GM21528 (cell line): ENCODE results near the gene WHRN.

Source experiments
- ATAC-seq: cut with Tn5 transposase; IDR thresholded peaks from one replicate; pipeline ENCODE4 v1.9.1; 2021; ENCODE audit warnings: mild to moderate bottlenecking, moderate library complexity; ENCODE audit not compliant: unreplicated experiment, low FRiP score

The WHRN gene

GRCh38 chr9:114427644-114428043, 77.6 kb downstream of the WHRN start:
- no peak for ATAC-seq

DNA sequence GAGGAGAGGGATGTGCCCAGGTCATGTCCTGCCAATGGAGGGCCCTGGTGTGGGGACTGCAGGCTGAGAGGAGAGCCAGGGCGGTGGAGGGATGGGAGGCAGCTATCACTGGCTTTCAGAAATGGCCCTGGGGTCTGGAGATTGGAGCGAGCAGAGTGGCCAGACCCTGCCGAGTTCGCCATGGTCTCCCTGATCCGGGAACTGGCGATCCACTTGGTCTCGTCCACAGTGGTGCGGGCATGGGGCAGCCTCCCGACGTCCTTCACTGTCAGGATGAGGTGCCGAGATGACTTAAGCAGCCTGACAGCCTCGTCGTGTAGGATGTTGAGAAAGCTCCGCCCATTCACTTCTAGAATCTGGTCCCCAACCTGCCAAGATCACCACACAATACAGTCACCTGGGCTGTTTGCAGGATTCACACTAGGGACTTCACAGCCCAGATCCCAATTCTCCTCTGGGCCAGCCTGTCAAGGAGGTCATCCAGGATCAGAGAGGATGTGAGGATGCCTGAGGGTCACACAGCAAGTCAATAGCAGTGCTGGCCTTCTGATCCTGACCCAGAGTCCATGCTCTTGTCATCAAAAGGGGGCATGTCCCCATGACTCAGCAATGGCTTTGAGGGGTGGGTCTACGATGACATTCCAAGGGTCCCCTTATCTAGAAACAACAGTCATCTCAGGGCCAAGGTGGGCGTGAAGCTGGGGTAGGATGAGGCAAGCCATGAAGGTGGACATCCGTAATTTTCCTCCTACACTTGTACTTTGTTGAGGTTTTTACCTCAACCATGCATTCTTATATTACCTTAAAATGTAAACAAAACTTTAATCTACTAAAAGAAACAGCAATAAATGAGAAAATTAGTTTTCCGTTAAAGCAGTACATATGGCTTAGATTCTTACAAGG, 79.0 kb downstream of the WHRN start:
- no peak for ATAC-seq

GRCh38 chr9:114425126-114425525, 80.1 kb downstream of the WHRN start:
- ATAC-seq = no peak

DNA sequence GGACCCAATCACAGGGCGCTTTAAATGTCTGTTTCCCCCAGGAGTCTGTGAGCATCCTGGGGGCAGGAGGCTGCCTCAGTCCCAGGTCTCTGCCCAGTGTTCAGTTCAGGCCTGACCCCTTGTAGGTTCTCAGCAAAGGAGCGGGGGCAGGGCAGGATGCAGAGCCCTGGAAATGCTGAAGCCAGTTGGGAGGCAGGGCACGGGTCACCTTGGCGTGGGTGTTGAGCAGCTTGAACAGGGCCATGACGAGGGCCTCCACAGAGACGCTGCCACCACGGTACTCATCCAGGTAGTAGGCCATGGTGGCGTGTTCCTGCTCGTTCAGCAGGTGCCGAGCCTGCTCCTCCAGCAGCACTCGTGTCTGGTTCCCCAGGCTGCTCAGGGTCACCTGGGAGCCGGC, 81.1 kb downstream of the WHRN start:
- ATAC-seq = no peak

GRCh38 chr9:114423181-114423580, 82.1 kb downstream of the WHRN start:
- no peak for ATAC-seq

DNA sequence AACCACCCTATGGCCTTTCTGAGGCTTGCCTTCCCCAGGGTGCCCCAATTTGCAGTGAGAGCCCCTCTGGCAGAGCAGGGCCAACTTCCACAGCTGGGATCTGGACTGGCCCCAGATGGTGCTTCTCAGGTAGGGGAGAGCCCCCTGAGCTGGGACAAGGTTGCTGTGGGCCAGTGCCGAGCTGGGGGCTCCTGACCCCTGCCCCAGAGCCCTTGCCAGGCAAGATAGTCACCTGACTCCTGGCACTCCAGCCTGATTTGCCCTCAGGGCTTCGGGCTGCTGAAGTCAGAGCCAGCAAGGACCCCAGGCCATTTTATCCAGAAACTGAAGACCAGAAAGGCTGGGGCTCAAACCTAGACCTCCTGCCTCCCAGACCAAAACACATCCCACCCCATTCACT, 84.1 kb downstream of the WHRN start:
- ATAC-seq = no peak

DNA sequence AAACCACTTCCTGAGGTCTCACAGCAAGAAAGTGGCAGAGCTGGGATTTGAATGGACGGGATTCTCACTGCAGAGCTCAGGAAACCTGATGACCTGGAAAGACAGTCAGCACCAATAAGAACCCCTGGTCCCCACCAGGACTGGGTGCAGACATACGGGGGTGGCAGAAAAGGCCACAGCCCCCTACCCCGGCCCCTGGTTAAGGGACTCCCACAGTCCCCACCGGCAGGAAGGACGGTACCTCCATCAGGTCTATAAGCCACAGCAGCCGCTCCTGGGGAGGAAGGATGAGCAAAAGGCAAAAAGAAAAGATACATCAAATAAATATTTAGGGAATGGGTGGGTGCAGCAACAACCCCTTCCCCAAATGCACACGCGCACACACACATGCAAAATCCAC, 85.5 kb downstream of the WHRN start:
- ATAC-seq = no peak

GRCh38 chr9:114418053-114418452, 87.2 kb downstream of the WHRN start:
- no peak for ATAC-seq

DNA sequence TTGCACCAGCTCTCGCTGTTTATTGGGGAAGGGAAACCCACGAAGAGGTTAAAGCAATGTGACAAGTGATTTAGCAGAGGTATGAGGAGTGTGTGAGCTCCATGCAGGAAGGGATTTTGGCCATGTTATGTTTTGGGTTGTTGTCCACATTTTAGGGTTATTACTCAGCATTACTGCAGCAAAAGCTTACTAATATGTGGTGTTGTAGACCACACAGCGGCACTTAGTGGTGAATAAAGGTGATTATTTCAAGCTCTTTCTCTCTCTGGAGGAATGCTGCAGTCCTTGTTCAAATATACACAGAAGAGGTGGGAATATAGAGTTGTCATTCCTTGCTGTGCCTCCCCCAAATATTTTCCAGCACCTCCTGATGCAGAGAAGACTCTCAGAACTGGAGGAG, 87.8 kb downstream of the WHRN start:
- ATAC-seq = no peak

DNA sequence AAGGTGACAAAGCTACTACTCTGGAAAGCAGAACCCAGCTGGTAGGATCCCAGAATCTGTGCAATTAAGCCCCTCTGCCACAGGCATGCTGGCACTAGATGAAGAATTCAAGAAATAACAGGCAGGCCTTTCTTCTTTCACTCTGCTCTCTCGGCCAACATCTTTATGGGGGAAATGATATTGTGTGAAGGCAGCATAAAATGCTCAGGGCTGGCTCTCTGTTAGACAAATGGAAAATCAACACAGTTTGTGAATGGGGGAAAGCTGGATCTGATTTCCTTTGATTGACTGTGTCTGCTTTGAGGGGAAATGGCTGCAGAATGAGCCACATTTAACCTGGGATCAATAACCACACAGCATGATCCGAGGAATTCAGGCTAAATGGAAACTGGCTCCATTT, 88.4 kb downstream of the WHRN start:
- ATAC-seq = no peak

GRCh38 chr9:114416290-114416689, 89.0 kb downstream of the WHRN start:
- ATAC-seq = no peak

DNA sequence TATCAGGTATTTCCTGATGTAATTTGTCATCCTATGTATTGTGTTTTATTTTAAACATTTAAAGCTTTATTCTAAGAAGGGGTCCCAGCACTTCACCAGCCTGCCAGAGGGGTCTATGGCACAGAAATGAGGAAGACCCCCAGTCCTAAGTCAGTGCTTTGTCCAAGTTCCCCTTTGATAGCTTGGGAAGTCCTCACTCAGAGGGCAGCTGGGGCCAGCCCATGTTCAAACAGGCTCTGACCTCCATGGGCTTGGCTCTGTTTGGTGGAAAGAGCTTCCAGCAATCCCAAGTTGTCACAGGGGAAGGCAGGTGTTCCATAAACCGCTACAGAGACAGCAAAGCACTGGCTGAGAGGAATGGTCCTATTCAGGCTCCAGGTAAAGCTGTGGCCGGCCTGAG, 90.9 kb downstream of the WHRN start:
- ATAC-seq = no peak

DNA sequence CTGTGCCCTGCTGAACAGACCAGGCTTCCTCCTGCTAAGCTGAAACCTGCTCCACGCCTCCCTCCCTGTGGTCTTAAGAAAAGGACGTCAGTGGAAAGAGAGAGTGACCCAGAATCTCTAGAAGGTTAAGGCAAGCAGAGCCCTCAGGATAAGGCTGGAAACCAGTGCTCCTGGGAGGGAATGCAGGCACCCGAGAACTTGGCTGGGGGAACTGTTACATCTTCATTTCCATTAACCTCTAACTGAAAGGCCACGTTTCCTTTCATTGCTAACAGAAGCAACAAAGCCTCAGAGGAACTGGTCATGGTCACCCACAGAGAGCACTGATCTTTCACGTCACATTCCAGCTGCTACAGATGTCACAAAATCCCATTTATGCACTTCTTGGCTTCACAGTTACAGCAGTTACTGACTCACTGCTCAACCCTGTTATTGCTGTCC, 91.4 kb downstream of the WHRN start:
- ATAC-seq = no peak

GRCh38 chr9:114412048-114412683, 93.1 kb downstream of the WHRN start:
- no peak for ATAC-seq

DNA sequence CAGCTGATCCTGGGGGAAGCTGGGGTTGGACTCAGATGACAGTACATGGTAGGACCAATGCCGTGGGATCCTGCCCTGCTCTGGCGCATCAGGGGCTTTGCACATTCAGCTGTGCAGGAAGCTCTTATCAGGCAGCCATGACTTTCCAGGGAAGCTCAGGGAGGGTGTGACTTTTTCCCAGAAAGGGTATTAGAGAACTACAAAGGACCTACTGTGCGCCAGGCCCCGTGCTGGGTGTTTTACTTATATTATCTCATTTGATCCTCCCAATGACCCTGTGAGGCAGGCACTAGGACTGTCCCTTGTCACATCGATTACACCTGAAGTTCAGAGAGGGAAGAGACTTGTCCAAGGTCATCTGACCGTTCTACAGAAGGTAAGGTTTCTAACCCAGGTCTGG, 93.8 kb downstream of the WHRN start:
- ATAC-seq = no peak

GRCh38 chr9:114410910-114411309, 94.4 kb downstream of the WHRN start:
- ATAC-seq = no peak

DNA sequence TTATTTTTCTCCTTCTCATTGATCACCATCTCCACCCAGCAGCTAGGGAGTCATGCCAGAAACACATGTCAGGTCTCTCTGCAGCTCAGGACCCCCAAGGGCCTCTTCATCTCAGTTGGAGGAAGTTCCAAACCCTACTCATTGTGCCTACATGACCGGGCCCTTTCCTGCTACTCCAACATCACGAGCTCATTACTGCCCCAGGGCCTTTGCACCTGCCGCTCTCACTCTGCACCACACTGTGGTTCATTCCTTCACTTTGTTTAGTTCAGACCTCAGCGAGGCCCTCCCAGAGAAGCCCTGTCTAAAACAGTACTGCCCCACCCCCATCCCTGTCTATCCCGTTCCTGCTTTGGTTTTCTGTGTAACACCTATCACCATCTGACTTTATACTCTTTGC, 95.4 kb downstream of the WHRN start:
- ATAC-seq = no peak

- no peak for ATAC-seq
Observed at GRCh38 chr9:114409103-114409780, 96.0 kb downstream of the WHRN start.

GRCh38 chr9:114408645-114409044, 96.6 kb downstream of the WHRN start:
- no peak for ATAC-seq

DNA sequence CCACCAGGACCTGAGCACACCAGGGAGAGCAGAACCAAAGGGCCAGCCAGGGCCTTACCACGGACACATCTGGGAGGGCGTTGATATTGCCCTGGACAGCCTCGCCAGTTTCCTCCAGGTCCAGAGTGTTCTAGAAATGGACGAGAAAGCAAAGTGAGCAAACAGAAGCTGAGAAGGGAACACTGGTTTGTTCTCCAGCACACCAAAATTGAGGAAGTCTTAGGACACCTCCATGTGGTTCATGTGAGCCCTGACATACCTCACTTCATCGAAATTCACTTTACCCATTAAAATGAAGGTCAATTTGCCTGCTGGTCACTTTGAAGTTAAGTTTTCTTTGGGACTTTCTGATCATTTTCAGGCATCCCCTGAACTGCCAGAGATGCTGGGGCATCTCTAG, 97.4 kb downstream of the WHRN start:
- no peak for ATAC-seq

DNA sequence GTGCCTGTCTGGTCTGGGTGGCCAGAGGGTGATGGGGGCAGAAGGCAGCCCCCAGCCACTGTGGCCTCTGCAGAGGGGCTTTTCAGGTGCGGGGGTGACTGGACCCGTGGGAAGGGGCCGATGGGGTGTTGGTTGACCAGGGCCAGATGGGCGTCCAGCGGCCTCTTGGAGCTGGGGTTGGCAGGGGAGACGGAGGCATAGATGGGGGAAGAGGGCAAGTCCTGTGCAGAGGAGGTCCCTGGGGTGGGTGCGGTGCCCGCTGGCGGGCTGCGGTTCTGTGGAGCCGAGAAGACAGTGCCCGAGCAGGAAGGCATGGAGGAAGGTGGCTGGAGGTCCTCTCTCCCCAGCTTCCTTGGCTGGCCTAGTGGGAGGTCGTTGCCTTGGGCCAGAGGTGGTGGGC, 98.8 kb downstream of the WHRN start:
- no peak for ATAC-seq
